Measurements from ENCODE around the gene MIA2. TPM values are rescaled to one million over a fixed set of nuclear protein-coding genes. Genes with fewer than 3 reads are reported as not detected.

The MIA2 gene
- total RNA-seq, 1 experiment from 2014 or later: 15.0 TPM

DNA sequence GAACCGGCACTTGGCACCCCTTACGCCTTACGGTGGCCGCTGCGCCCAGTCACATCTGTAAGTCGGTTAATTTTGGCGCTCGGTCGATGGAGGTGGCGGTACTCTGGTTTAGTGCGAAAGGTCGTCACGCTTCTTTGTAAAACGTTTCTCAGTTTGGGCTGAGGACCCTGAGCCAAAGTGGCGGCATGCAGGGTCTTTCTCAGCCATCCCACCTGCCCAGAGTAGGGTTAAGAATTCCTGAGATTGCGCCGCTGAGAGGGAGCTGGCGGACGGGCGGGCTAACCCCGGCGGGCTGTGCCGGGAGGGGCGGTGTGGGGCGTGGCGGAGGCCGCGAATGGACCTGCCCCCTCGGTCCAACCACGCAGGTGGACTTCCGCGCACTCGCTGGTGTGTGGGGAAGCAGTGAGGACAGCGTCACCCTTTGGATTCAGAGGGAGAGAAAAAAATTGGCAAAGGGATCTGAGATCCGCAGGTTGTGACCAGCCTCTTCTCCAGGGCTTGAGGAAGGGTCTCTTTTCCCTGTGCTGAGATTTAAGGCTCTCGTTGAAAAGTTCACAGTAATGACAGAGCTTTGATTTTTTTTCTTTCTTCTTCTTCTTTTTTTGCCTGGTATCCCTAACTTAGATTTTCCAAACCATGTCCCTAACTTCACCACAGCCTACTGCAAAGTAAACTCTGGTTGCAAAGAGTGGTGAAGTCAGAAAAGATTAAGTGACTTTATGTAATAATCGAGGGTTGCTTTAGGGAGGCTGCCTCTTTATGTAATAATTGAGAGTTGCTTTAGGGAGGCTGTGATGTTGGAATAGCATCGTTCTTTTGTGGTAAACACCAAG is 199.1 kb downstream of the MIA2 start:
- Mint-ChIP-seq H3K27me3 (ENCODE audit: low read depth) (no peaks in the 10 kb centered on the region), H3K4me1 (peaks cover 17 to 18% of the 10 kb centered on the region in 2 experiments), H3K36me3 (ENCODE audit: insufficient read depth in 1 of 3, low read depth in 3 of 3) (no peaks in the 10 kb centered on the region; a peak in 1 of 7 replicates), H3K9me3 (no peaks in the 10 kb centered on the region), H3K4me3 (peak overlapping the region; percentile 97 to 99), H3K27ac (peak overlapping the region; percentile 96 to 98 (median 98); a peak in 6 of 7 replicates)
- no peak overlapping the region for H2BK12ac ChIP-seq (ENCODE audit: insufficient read length, low read depth, low read length)
- H3K79me2 ChIP-seq (ENCODE audit: insufficient read depth, low read length): no peaks in the 10 kb centered on the region
- no peaks in the 10 kb centered on the region for H3K79me1 ChIP-seq (ENCODE audit: insufficient read depth, low read depth, low read length, poor library complexity, severe bottlenecking)
- no peaks in the 10 kb centered on the region for H4K20me1 ChIP-seq (ENCODE audit: control insufficient read depth, insufficient read depth, insufficient read length)
- H3K9ac ChIP-seq (ENCODE audit: extremely low read depth, insufficient read length, low read length): peak overlapping the region; percentile 71
- TF ChIP-seq, protein P1, sequence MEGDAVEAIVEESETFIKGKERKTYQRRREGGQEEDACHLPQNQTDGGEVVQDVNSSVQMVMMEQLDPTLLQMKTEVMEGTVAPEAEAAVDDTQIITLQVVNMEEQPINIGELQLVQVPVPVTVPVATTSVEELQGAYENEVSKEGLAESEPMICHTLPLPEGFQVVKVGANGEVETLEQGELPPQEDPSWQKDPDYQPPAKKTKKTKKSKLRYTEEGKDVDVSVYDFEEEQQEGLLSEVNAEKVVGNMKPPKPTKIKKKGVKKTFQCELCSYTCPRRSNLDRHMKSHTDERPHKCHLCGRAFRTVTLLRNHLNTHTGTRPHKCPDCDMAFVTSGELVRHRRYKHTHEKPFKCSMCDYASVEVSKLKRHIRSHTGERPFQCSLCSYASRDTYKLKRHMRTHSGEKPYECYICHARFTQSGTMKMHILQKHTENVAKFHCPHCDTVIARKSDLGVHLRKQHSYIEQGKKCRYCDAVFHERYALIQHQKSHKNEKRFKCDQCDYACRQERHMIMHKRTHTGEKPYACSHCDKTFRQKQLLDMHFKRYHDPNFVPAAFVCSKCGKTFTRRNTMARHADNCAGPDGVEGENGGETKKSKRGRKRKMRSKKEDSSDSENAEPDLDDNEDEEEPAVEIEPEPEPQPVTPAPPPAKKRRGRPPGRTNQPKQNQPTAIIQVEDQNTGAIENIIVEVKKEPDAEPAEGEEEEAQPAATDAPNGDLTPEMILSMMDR (conservative IDR thresholded peaks at IDR 0.05): no peak
- H4K8ac ChIP-seq (replicated peaks; ENCODE audit: insufficient read length, low read depth, low read length): no peak overlapping the region
- no peak overlapping the region for H2BK15ac ChIP-seq (ENCODE audit: low read depth, low read length)
- no peak overlapping the region for H3T11ph ChIP-seq (ENCODE audit: low read length)
- H3K9me3 ChIP-seq (ENCODE audit: control insufficient read depth, low read depth, low read length): no peaks in the 10 kb centered on the region
- H3K23me2 ChIP-seq (ENCODE audit: insufficient read length, low read depth, low read length, poor library complexity, severe bottlenecking): peaks cover 15% of the 10 kb centered on the region
- H3K18ac ChIP-seq (ENCODE audit: insufficient read length, low read depth, low read length): no peak overlapping the region
- no peak overlapping the region for H4K91ac ChIP-seq (ENCODE audit: insufficient read length, low read depth, low read length)
- no peak overlapping the region for H2BK20ac ChIP-seq (ENCODE audit: low read depth, low read length, poor library complexity, severe bottlenecking)
- peak; percentile 88 for DNase-seq
- H2BK5ac ChIP-seq (ENCODE audit: insufficient read length, low read length): no peak overlapping the region
- H4K5ac ChIP-seq (ENCODE audit: insufficient read length, low read depth, low read length): no peak overlapping the region
- 0 out of 2 replicates have a peak overlapping the region, but pooled peaks have one; percentile 68 for H3K14ac ChIP-seq (ENCODE audit: insufficient read depth, low read length)
- no peak overlapping the region for H3K23ac ChIP-seq (ENCODE audit: insufficient read length, low read depth, low read length)
- H3K4ac ChIP-seq (ENCODE audit: low read depth, low read length): no peak overlapping the region
- H3K4me1 ChIP-seq (ENCODE audit: insufficient read depth, low read length): no peaks in the 10 kb centered on the region
- no peaks in the 10 kb centered on the region for H3K27me3 ChIP-seq (ENCODE audit: insufficient read depth, low read length)
- peak overlapping the region; percentile 60 for H3K27ac ChIP-seq (ENCODE audit: insufficient read length, low read depth, low read length)
- H2AK5ac ChIP-seq (ENCODE audit: insufficient read length, low read length): no peak overlapping the region
- no peak overlapping the region for H2AFZ ChIP-seq (ENCODE audit: low read length)
- no peak overlapping the region for H2BK120ac ChIP-seq (ENCODE audit: low read depth, low read length, poor library complexity, severe bottlenecking)
- no CpG with 5 or more reads among the region's 38 CpGs for WGBS (ENCODE audit: extremely low coverage, insufficient read length, low lambda C conversion rate)
- H3K56ac ChIP-seq (ENCODE audit: insufficient read length, low read depth, low read length): no peak overlapping the region
- H3K4me2 ChIP-seq (ENCODE audit: insufficient read depth, insufficient read length, low read length): peak overlapping the region; percentile 87
